Ascending aorta (tissue), 2 donors: ENCODE data around the gene BLTP1. TPM values are rescaled to one million over a fixed set of nuclear protein-coding genes. Genes with fewer than 3 reads are reported as not detected.
A peak's percentile ranks its signal among the peaks of the same experiment; 100 is the strongest.

Source experiments
- DNase-seq, 2 donors: peaks; one replicate each; pipeline ENCODE4 v3.0.0-alpha.2; 2019; ENCODE audit warnings: low spot score in 2 of 2
- H3K27ac ChIP-seq, 2 donors: fragments of 200-600 bp; sonication (generic); one replicate each; pipeline ENCODE4 v1.5.1; 2016 to 2017; ENCODE audit warnings: mild to moderate bottlenecking in 1 of 2
- H3K27me3 ChIP-seq: fragments of 200-600 bp; sonication (generic); one replicate; pipeline ENCODE4 v1.5.1; 2017
- H3K36me3 ChIP-seq, 2 donors: fragments of 200-600 bp; sonication (generic); one replicate each; pipeline ENCODE4 v1.5.1; 2016
- H3K4me1 ChIP-seq, 2 donors: fragments of 200-600 bp; sonication (generic); one replicate each; pipeline ENCODE4 v1.5.1; 2016 to 2017; ENCODE audit warnings: mild to moderate bottlenecking in 1 of 2
- H3K4me3 ChIP-seq, 2 donors: fragments of 200-600 bp; sonication (generic); one replicate each; pipeline ENCODE4 v1.5.1; 2016 to 2017; ENCODE audit warnings: mild to moderate bottlenecking in 1 of 2
- H3K9me3 ChIP-seq, 2 donors: fragments of 200-600 bp; sonication (generic); one replicate each; pipeline ENCODE4 v1.5.1; 2016
- intact Hi-C: fragments of 100-400 bp; cut with DNase I; formaldehyde crosslinking; loops from one replicate; pipeline ENCODE4 v1.15.1; 2023
- total RNA-seq: library from RNA; depleted of rRNA; stranded (reverse); fragments of >200 nt; gene quantifications from one replicate; pipeline ENCODE4 v1.1.0, GENCODE V29; 2016
- TF ChIP-seq, protein P1 (sequence below), 3 experiments: fragments of 200-600 bp in 2 of 3; fragments of 450-650 bp in 1 of 3; sonication (generic) in 2 of 3; IDR thresholded peaks; one replicate each; pipeline ENCODE4 v1.5.1; 2016 to 2019; ENCODE audit warnings: antibody characterized with exemption in 3 of 3, mild to moderate bottlenecking in 1 of 3, moderate library complexity in 1 of 3

The BLTP1 gene
- total RNA-seq, 1 donor from 2014 or later: 188 TPM

DNA sequence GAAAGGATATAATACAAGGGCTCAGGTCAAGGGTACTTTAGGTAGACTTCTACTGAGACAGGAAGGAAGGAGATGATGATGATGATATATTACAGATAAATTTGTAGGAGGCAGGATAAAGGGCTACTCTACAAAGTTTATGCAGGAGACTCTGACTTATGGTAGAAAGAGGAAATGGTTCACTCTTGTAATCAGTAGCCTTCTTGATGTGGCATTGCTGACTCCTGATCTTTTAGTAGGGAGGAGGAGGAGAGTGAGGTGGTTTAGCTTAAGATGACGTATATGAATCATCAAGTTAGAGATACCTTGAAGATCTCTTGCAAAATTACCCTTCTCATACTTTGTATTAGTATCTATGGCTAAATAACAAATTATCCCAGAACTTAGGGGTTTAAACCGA, 4.7 kb downstream of the BLTP1 start:
- TF ChIP-seq, protein P1, sequence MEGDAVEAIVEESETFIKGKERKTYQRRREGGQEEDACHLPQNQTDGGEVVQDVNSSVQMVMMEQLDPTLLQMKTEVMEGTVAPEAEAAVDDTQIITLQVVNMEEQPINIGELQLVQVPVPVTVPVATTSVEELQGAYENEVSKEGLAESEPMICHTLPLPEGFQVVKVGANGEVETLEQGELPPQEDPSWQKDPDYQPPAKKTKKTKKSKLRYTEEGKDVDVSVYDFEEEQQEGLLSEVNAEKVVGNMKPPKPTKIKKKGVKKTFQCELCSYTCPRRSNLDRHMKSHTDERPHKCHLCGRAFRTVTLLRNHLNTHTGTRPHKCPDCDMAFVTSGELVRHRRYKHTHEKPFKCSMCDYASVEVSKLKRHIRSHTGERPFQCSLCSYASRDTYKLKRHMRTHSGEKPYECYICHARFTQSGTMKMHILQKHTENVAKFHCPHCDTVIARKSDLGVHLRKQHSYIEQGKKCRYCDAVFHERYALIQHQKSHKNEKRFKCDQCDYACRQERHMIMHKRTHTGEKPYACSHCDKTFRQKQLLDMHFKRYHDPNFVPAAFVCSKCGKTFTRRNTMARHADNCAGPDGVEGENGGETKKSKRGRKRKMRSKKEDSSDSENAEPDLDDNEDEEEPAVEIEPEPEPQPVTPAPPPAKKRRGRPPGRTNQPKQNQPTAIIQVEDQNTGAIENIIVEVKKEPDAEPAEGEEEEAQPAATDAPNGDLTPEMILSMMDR (IDR thresholded peaks at IDR 0.05): no peak
- Histone ChIP-seq H3K36me3 (no peaks in the 10 kb centered on the region), H3K27ac (no peak overlapping the region), H3K9me3 (no peaks in the 10 kb centered on the region), H3K4me3 (no peak overlapping the region), H3K4me1 (peaks cover 0 to 5% of the 10 kb centered on the region in 2 donors), H3K27me3 (no peaks in the 10 kb centered on the region)
- intact Hi-C loops: no loop called here
- no peak for DNase-seq

DNA sequence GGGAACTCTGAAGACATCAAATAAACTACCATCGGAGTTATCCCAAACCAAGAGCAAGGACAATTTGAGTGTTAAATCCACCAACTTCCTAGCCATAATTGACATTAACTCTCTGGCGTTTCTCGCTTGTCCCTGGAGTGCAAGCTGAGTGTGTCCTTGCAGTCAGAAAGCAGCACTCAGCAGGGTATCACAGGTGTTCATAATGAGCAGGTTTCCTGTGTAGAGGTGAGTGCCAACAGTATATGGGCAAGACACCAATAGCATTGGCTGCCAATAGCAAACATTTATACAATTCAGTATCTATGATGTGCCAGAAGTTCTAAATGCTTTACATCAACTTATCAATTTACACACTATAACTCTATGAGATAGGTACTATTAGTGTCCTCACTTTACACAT, 11.2 kb downstream of the BLTP1 start:
- TF ChIP-seq, protein P1 (IDR thresholded peaks at IDR 0.05): no peak
- DNase-seq: no peak
- Histone ChIP-seq H3K9me3 (no peaks in the 10 kb centered on the region), H3K27me3 (no peaks in the 10 kb centered on the region), H3K36me3 (no peaks in the 10 kb centered on the region), H3K4me1 (peaks cover 0 to 8% of the 10 kb centered on the region in 2 donors), H3K27ac (no peak overlapping the region), H3K4me3 (no peak overlapping the region)
- intact Hi-C loops: no loop called here

DNA sequence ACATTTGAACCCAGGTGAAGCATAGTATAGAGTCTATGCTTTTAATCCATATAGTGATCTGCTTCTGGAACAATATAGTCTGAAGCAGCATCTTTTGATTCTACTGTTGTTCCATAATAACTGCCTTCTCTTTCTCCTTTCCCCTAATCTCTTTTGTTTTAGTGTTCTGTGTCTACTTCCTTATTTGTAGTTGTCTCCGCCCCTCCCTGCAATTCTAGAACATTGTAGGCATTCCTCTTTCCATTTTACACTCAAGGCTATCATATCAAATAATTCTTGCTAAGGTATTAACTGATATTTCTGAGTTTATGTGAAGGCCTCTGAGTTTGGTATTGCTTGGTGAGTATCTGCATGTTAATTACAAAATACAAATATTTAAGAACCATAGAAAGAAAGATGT, 11.6 kb downstream of the BLTP1 start:
- Histone ChIP-seq H3K27me3 (no peaks in the 10 kb centered on the region), H3K9me3 (no peaks in the 10 kb centered on the region), H3K36me3 (no peaks in the 10 kb centered on the region), H3K4me3 (no peak overlapping the region), H3K4me1 (peaks cover 0 to 8% of the 10 kb centered on the region in 2 donors), H3K27ac (no peak overlapping the region)
- intact Hi-C loops: no loop called here
- TF ChIP-seq, protein P1 (IDR thresholded peaks at IDR 0.05): no peak
- DNase-seq: no peak

DNA sequence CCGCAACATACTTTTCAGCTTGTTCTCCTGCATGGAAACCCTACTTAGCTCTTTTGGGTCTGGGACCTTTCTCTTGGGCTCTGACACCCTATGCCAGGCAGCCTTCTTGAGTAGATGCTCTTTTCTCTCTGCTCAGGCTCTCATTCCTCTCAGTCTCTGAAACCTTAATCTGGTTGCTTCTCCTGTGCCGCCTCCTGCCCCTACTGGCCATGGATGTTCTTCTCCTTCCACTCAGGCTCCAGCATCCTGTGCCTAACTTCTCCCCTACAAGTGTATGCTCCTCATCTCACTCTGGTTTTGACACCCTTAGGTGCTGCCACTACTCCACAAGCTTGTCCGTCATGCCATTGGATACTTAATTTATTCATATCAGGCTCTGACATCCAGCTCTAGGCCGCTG, 15.2 kb downstream of the BLTP1 start:
- DNase-seq: no peak
- intact Hi-C loops: no loop called here
- Histone ChIP-seq H3K4me1 (peaks cover 0 to 19% of the 10 kb centered on the region in 2 donors), H3K27me3 (no peaks in the 10 kb centered on the region), H3K27ac (no peak overlapping the region), H3K4me3 (no peak overlapping the region), H3K9me3 (no peaks in the 10 kb centered on the region), H3K36me3 (no peaks in the 10 kb centered on the region)
- TF ChIP-seq, protein P1 (IDR thresholded peaks at IDR 0.05): no peak

DNA sequence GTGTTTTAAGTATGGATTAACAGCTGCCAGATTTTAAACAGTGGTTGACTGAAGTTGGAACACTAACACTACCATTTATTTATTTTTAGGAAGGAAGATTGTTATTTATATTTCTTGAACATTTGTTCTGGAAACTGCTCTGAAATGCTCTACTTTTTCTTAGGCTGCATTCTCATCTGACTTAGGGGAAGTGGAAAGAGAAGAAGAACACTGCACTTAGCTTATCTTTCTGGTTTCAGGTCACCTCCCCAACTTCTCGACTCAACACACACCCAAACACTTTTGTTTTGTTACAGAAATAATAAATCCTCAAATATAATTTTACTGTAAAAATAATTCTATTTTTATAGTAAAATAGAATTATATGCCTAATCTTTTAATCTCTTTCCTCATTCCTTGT, 18.6 kb downstream of the BLTP1 start:
- TF ChIP-seq, protein P1 (IDR thresholded peaks at IDR 0.05): no peak
- intact Hi-C loops: no loop called here
- H3K9me3 ChIP-seq: no peaks in the 10 kb centered on the region
- no peaks in the 10 kb centered on the region for H3K27me3 ChIP-seq
- no peak overlapping the region for H3K4me3 ChIP-seq
- no peak for DNase-seq
- peaks cover 2 to 6% of the 10 kb centered on the region in 2 donors for H3K36me3 ChIP-seq
- peaks cover 0 to 14% of the 10 kb centered on the region in 2 donors for H3K4me1 ChIP-seq
- peak overlapping the region in 1 of 2 donors; percentile 51 for H3K27ac ChIP-seq

DNA sequence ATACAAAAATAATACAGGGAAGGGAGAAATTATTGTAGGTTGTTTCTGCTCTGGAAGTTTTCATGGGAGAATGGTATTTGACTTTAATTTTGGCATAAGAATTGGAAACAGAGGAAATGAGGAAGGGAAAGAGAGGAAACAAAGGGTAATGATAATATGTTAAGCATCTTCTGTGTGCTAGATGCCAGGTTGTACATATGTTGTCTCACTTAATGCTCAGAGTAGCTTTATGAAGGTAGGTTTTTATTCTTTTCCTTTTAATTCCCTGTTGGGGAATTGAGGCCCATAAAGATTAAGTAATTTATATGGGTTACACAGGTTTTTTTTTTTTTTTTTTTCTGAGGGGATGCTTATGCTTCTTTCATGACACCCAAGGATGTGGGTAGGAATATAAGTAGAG, 19.2 kb downstream of the BLTP1 start:
- intact Hi-C loops: no loop called here
- Histone ChIP-seq H3K4me3 (no peak overlapping the region), H3K27me3 (no peaks in the 10 kb centered on the region), H3K9me3 (no peaks in the 10 kb centered on the region), H3K4me1 (peaks cover 0 to 14% of the 10 kb centered on the region in 2 donors), H3K27ac (peak overlapping the region in 1 of 2 donors; percentile 51), H3K36me3 (peaks cover 8 to 11% of the 10 kb centered on the region in 2 donors)
- TF ChIP-seq, protein P1 (IDR thresholded peaks at IDR 0.05): no peak
- DNase-seq: no peak
